Cardiac fibroblast (primary cell): ENCODE measurements around the gene CDH13.

Source experiments
- DNase-seq, 2 donors: peaks; one replicate each; pipeline versions ENCODE4 v3.0.0 to v3.0.0-alpha.2; 2010; ENCODE audit warnings: low read depth in 2 of 2
- H3K4me3 ChIP-seq, 2 donors: replicated peaks in 1 of 2; 1 replicate in 1 of 2; 2 replicates in 1 of 2; pipeline ENCODE4 v1.5.1; 2011; ENCODE audit warnings: low read depth in 2 of 2, low read length in 2 of 2, mild to moderate bottlenecking in 2 of 2, moderate library complexity in 1 of 2
- TF ChIP-seq, protein P1 (sequence below): IDR thresholded peaks from one replicate; pipeline ENCODE4 v1.5.1; 2011; ENCODE audit warnings: low read depth, mild to moderate bottlenecking, low read length, inconsistent platforms

CDH13 gene

DNA sequence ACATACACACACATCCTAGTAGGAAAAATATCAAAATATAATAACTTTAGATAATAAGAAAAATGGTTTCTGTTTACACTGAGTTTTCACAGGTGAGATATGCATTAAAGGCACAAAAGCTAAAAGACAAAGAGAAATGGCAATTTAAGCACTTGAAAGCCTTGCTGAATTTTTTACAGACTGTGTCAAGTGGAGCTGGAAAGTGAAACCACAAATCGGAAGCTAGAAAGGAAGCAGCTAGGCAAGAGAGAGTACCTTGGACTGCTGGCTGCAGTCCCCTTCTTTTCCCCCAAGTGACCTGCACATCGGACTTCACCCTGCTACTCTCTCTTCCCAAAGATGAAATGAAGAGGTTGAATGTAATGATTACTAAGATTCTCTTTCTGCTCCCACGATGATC is 135.1 kb downstream of the CDH13 start:
- DNase-seq, result peak; percentile 41 to 43
- TF ChIP-seq, protein P1, sequence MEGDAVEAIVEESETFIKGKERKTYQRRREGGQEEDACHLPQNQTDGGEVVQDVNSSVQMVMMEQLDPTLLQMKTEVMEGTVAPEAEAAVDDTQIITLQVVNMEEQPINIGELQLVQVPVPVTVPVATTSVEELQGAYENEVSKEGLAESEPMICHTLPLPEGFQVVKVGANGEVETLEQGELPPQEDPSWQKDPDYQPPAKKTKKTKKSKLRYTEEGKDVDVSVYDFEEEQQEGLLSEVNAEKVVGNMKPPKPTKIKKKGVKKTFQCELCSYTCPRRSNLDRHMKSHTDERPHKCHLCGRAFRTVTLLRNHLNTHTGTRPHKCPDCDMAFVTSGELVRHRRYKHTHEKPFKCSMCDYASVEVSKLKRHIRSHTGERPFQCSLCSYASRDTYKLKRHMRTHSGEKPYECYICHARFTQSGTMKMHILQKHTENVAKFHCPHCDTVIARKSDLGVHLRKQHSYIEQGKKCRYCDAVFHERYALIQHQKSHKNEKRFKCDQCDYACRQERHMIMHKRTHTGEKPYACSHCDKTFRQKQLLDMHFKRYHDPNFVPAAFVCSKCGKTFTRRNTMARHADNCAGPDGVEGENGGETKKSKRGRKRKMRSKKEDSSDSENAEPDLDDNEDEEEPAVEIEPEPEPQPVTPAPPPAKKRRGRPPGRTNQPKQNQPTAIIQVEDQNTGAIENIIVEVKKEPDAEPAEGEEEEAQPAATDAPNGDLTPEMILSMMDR, result no peak
- no peak overlapping the region for H3K4me3 ChIP-seq

DNA sequence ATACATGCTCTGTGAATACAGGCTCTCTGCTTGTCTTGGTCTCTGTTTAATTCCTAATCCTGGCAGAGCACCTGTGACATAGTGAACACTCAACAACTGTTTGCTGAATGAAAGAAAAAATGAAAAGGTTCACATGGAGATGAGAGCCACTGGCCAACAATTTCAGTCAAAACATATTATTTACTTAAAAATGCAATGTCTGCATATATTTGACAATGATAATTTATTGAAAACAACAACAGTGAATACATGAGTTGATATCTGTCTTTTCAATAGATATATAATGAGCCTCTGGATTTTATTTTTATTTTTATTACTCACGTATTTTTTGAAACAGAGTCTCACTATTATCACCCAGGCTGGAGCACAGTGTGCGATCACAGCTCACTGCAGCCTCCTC is 136.6 kb downstream of the CDH13 start:
- TF ChIP-seq, protein P1, result no peak
- DNase-seq, result no peak
- H3K4me3 ChIP-seq, result no peak overlapping the region

DNA sequence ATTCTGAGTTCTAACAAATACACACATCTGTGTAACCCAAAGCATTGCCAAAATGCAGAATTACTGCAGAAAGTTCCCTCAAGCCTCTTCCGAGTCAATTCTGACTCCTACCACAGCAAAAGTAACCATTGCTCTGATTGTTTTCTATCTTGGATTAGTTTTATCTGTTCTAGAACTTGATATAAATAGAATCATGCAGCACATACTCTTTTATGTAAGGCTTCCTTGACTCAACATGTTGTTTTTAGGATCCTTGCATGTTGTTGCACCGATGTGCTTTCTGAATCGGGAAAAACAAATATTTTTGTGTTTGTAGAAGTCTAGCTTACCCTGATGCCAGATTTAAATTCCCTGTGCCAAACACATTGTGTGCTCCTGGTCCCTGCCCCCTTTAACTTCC is 140.4 kb downstream of the CDH13 start:
- TF ChIP-seq, protein P1, result no peak
- no peak for DNase-seq
- H3K4me3 ChIP-seq, result no peak overlapping the region

DNA sequence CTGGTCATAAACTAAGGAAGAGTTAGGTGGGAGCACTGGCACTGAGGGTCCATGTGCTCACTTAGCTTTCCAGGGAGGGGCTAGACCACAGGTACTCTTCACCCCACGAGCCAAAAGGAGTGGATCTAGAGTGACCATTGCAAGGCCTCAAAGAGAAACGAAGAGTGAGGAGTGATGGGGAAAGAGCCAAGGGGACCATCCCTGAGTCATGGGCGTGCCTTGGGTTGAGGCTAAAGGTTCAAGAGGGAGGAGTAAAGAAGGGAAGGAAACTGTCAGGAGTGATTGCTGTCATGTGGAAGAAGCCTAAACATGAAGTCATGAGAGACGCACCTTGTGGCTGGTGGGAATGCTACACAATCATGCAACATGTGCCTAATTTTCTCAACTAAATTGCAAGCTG is 141.0 kb downstream of the CDH13 start:
- no peak overlapping the region for H3K4me3 ChIP-seq
- TF ChIP-seq, protein P1, result no peak
- no peak for DNase-seq

DNA sequence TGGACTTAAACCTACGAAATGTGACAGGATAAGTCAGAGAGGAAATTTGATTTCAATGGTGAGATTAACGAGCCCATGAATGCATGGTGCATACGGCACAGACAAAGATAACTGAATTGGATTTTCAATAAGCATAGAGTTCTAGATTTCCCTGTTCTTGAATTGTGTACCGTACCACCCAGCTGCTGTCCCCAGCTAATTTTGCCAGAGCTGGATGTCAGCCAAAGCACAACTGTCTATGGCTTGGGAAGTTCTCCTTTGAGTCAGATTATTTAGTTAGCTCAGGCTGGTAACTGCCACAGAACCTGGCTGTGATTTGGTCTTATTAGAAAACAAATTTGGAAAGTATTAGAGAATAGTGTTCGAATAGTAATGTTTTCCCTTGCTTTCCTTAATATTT is 143.1 kb downstream of the CDH13 start:
- no peak for DNase-seq
- TF ChIP-seq, protein P1, result no peak
- no peak overlapping the region for H3K4me3 ChIP-seq

DNA sequence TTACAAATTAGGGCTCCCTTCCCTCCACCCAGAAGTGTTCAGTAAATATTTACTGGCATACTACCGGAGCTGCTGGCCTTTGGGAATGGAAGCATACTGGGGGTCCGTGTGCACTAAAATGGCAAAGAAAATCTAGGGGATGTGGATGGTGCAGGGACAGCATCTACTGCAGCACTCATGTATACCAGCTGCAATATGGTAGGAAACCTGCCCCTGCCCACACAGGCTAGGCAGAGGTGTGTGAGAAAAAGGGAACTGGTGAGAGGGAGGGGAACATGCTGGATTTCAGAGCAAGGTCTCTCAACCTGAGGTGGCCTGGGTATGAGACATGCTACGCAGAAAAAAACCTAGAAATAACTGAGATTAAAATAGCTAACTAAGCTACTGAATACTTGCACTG is 145.4 kb downstream of the CDH13 start:
- TF ChIP-seq, protein P1, result no peak
- no peak overlapping the region for H3K4me3 ChIP-seq
- DNase-seq, result no peak

DNA sequence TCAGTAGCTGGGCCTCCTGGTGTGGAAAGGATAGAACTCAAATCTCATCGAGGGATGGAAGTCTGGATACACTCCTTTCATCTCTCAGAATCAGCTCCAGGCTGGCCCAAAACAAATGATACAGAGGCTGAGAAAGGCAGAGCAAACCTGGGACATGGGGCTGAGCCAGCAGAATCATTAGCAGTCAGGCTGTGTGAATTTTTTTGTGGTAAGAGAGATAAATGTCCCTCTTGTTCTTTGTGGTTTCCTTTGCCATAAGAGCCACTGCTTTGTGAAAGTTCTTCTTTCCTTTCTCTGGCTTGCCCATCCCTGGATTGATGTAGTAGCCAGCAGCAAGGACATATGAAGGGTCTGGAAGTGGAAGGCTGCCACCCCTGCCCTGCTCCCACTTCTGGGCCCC is 146.2 kb downstream of the CDH13 start:
- DNase-seq, result no peak
- TF ChIP-seq, protein P1, result no peak
- H3K4me3 ChIP-seq, result no peak overlapping the region
